K562 (cell line): ENCODE results near the gene TSGA10IP. TPM values are rescaled to one million over a fixed set of nuclear protein-coding genes. Genes with fewer than 3 reads are reported as not detected.

Experiments used
- FOSL1 ChIP-seq: fragments of 200-800 bp; sonication (Bioruptor generic); conservative IDR thresholded peaks from 2 replicates; pipeline ENCODE4 v1.6.1; 2016; ENCODE audit warnings: missing genetic modification characterization, missing compliant biosample characterization
- FOXA1 ChIP-seq: fragments of 450-650 bp; IDR thresholded peaks from 2 replicates; pipeline ENCODE4 v1.6.1; 2016; ENCODE audit warnings: mild to moderate bottlenecking, borderline replicate concordance
- HDGF ChIP-seq: fragments of 450-650 bp; IDR thresholded peaks from 2 replicates; pipeline ENCODE4 v1.6.1; 2016
- HIVEP1 ChIP-seq: fragments of 250-450 bp; sonication (Bioruptor Pico); IDR thresholded peaks from 2 replicates; pipeline ENCODE4 v1.4.0; 2020; ENCODE audit warnings: mild to moderate bottlenecking
- KDM2B ChIP-seq: fragments of 250-450 bp; sonication (Bioruptor Pico); IDR thresholded peaks from 2 replicates; pipeline ENCODE4 v1.8.0; 2021; ENCODE audit warnings: mild to moderate bottlenecking, moderate library complexity
- MEIS2 ChIP-seq: fragments of 450-650 bp; IDR thresholded peaks from 2 replicates; pipeline ENCODE4 v1.6.1; 2014; ENCODE audit warnings: mild to moderate bottlenecking; ENCODE audit not compliant: partially characterized antibody
- MGA ChIP-seq: fragments of 450-650 bp; IDR thresholded peaks from 2 replicates; pipeline ENCODE4 v1.6.1; 2016; ENCODE audit warnings: mild to moderate bottlenecking, moderate library complexity
- NR2C2 ChIP-seq, 2 experiments: fragments of 200-800 bp in 1 of 2; sonication (Bioruptor generic) in 1 of 2; sonication (generic) in 1 of 2; formaldehyde crosslinking in 1 of 2; IDR thresholded peaks; 2 replicates each; pipeline versions ENCODE4 v1.6.1 to v1.8.0; 2016 to 2022; ENCODE audit warnings: mild to moderate bottlenecking in 1 of 2, missing compliant biosample characterization in 1 of 2, missing genetic modification characterization in 1 of 2, missing genetic modification reagents in 1 of 2
- PCBP1 ChIP-seq: fragments of 200-400 bp; formaldehyde crosslinking; IDR thresholded peaks from 2 replicates; pipeline ENCODE4 v1.6.1; 2018; ENCODE audit warnings: mild to moderate bottlenecking, low read depth, low read length; ENCODE audit not compliant: poor library complexity, severe bottlenecking
- PCBP2 ChIP-seq: fragments of 200-400 bp; formaldehyde crosslinking; IDR thresholded peaks from 2 replicates; pipeline ENCODE4 v1.6.1; 2018; ENCODE audit warnings: low read length, low read depth, mild to moderate bottlenecking, moderate library complexity; ENCODE audit not compliant: poor library complexity, severe bottlenecking
- PRMT5 ChIP-seq: sonication (generic); formaldehyde crosslinking; IDR thresholded peaks from 2 replicates; pipeline ENCODE4 v1.5.0; 2020; ENCODE audit warnings: missing genetic modification reagents
- STAT5A ChIP-seq: IDR thresholded peaks from 2 replicates; pipeline ENCODE4 v1.6.1; 2012; ENCODE audit warnings: low read length, inconsistent platforms, borderline replicate concordance
- TOE1 ChIP-seq, 2 experiments: fragments of 450-650 bp in 1 of 2; sonication (generic) in 1 of 2; formaldehyde crosslinking in 1 of 2; IDR thresholded peaks; 2 replicates each; pipeline versions ENCODE4 v1.7.1 to v1.8.0; 2016 to 2022; ENCODE audit warnings: borderline replicate concordance in 2 of 2, mild to moderate bottlenecking in 2 of 2, antibody characterized with exemption in 1 of 2, inconsistent platforms in 1 of 2, low read depth in 1 of 2, missing genetic modification reagents in 1 of 2, moderate library complexity in 1 of 2
- ZFX ChIP-seq: sonication (generic); formaldehyde crosslinking; IDR thresholded peaks from 2 replicates; pipeline ENCODE4 v1.8.0; 2022; ENCODE audit warnings: mild to moderate bottlenecking, missing genetic modification reagents, moderate library complexity
- ZNF146 ChIP-seq: IDR thresholded peaks from one replicate; pipeline ENCODE4 v1.6.1; 2018; ENCODE audit warnings: missing compliant biosample characterization; ENCODE audit not compliant: unreplicated experiment
- ZNF695 ChIP-seq: fragments of 450-650 bp; formaldehyde crosslinking; IDR thresholded peaks from 2 replicates; pipeline ENCODE4 v1.4.0; 2020; ENCODE audit warnings: mild to moderate bottlenecking, moderate library complexity
- polyA plus RNA-seq, 8 experiments: library from polyadenylated mRNA; depleted of rRNA in 4 of 8; stranded (reverse) in 5 of 8; unstranded in 3 of 8; fragments of >200 nt; fragmentation: Nextera tagmentation in 2 of 8; fragmentation: Illumina TruSeq in 1 of 8; extraction: Ambion mirVana in 2 of 8; extraction: Trizol in 1 of 8; gene quantifications; 2 replicates each; pipeline versions ENCODE4 v1.2.1 to v1.2.3, GENCODE V29; 2011 to 2014; ENCODE audit warnings: inconsistent platforms in 1 of 8, missing spikeins in 1 of 8
- total RNA-seq, 7 experiments: library from RNA; depleted of rRNA in 6 of 7; stranded (reverse); fragments of >200 nt in 6 of 7; fragmentation: Illumina TruSeq in 2 of 7; extraction: Trizol in 2 of 7; gene quantifications; 2 replicates each; pipeline versions ENCODE4 v1.2.1 to v1.2.3, GENCODE V29; 2011 to 2021; ENCODE audit warnings: low replicate concordance in 1 of 7

TSGA10IP gene
- total and polyA plus RNA-seq, 9 of the 15 experiments (the other 6 are each of a cell fraction or from before 2014, with no cell fraction given) = not detected

- TF ChIP-seq ZNF146 (peak; percentile 5), ZNF695 (CRISPR knock-in tag) (no peak), MGA (peak; percentile 10; the same call in 1 of the 2 replicates), KDM2B (CRISPR knock-in tag) (no peak), PCBP2 (no peak), STAT5A (no peak), FOXA1 (no peak), FOSL1 (tag) (no peak), ZFX (CRISPR knock-in tag) (peak; percentile 84), HDGF (no peak), PCBP1 (peak; percentile 28), TOE1 (IDR thresholded peaks at IDR 0.05; ENCODE audit: borderline replicate concordance) (no peak), TOE1 (CRISPR knock-in tag; IDR thresholded peaks at IDR 0.05; ENCODE audit: borderline replicate concordance, low read depth) (peak; percentile 24; the same call in 1 of the 2 replicates), PRMT5 (no peak), HIVEP1 (no peak), MEIS2 (no peak), NR2C2 (CRISPR knock-in tag; IDR thresholded peaks at IDR 0.05) (no peak), NR2C2 (tag; IDR thresholded peaks at IDR 0.05) (0 out of 2 replicates have a peak, but pooled peaks have one; percentile 61)
These were observed 26.8 kb upstream of the TSGA10IP start, which contains the start of gene C11orf68 (continued) for GRCh38 chr11:65918211-65919140.
